NB4 (cell line): ENCODE results near the gene TMPRSS13.

Source experiments
- DNase-seq: peaks from one replicate; pipeline ENCODE4 v3.0.0; 2010; ENCODE audit warnings: low read depth
- H3K4me3 ChIP-seq: one replicate; pipeline ENCODE4 v1.5.1; 2011; ENCODE audit warnings: mild to moderate bottlenecking, low read depth, low read length, moderate library complexity
- CTCF ChIP-seq: IDR thresholded peaks from one replicate; pipeline ENCODE4 v1.5.1; 2012; ENCODE audit warnings: low read depth, low read length
- MAX ChIP-seq: IDR thresholded peaks from 2 replicates; pipeline ENCODE4 v1.6.1; 2011; ENCODE audit warnings: low read depth, low read length
- MYC ChIP-seq: IDR thresholded peaks from 2 replicates; pipeline ENCODE4 v1.6.1; 2011; ENCODE audit warnings: low read depth, low read length
- POLR2A ChIP-seq: IDR thresholded peaks from 2 replicates; pipeline ENCODE4 v1.6.1; 2011; ENCODE audit warnings: mild to moderate bottlenecking; ENCODE audit not compliant: insufficient read length; ENCODE audit errors: extremely low read depth

Gene TMPRSS13

GRCh38 chr11:117873828-117874125 is 55.4 kb downstream of the TMPRSS13 start:
- no peak overlapping the region for H3K4me3 ChIP-seq
- no peak for TF ChIP-seq POLR2A
- DNase-seq = no peak

GRCh38 chr11:117872975-117873827 is 56.0 kb downstream of the TMPRSS13 start:
- TF ChIP-seq POLR2A = no peak
- no peak for TF ChIP-seq MYC
- no peak for TF ChIP-seq CTCF
- no peak for TF ChIP-seq MAX
- DNase-seq = no peak
- H3K4me3 ChIP-seq = no peak overlapping the region

GRCh38 chr11:117872420-117872961 is 56.7 kb downstream of the TMPRSS13 start:
- no peak for DNase-seq
- H3K4me3 ChIP-seq = no peak overlapping the region
- TF ChIP-seq CTCF = no peak
- TF ChIP-seq MAX = no peak
- no peak for TF ChIP-seq MYC
- no peak for TF ChIP-seq POLR2A

GRCh38 chr11:117871784-117872183 is 57.4 kb downstream of the TMPRSS13 start:
- no peak for TF ChIP-seq CTCF
- no peak for TF ChIP-seq POLR2A
- no peak for TF ChIP-seq MAX
- no peak for TF ChIP-seq MYC
- DNase-seq = no peak
- no peak overlapping the region for H3K4me3 ChIP-seq

- DNase-seq = no peak
Measured at GRCh38 chr11:117871160-117871559, 58.0 kb downstream of the TMPRSS13 start.

GRCh38 chr11:117870103-117870952 is 58.9 kb downstream of the TMPRSS13 start:
- no peak overlapping the region for H3K4me3 ChIP-seq
- no peak for TF ChIP-seq CTCF
- no peak for TF ChIP-seq MAX
- no peak for TF ChIP-seq POLR2A
- no peak for TF ChIP-seq MYC
- DNase-seq = no peak

More at GRCh38 chr11:117871160-117871559, 58.0 kb downstream of the TMPRSS13 start:
- no peak overlapping the region for H3K4me3 ChIP-seq
- no peak for TF ChIP-seq MYC
